Stimulated activated CD4-positive, alpha-beta T cell treated with anti-CD3 and anti-CD28 coated beads, Interleukin-2, amount 100 ng/mL, for 24 hours (primary cell): ENCODE measurements around the gene EYA3.
A peak's percentile ranks its signal among the peaks of the same experiment; 100 is the strongest.

Experiments used
- DNase-seq, 2 donors: peaks; one replicate each; pipeline ENCODE4 v3.0.0-alpha.2; 2020

Gene EYA3

GRCh38 chr1:27967106-27967883, 121.1 kb downstream of the EYA3 start:
- no peak for DNase-seq

GRCh38 chr1:27966402-27967105, 121.9 kb downstream of the EYA3 start:
- DNase-seq = no peak

GRCh38 chr1:27963393-27963792, 125.0 kb downstream of the EYA3 start:
- no peak for DNase-seq

GRCh38 chr1:27961646-27962221, 126.7 kb downstream of the EYA3 start:
- DNase-seq = no peak

GRCh38 chr1:27960762-27961645, 127.4 kb downstream of the EYA3 start:
- DNase-seq = no peak

GRCh38 chr1:27959792-27960603, 128.4 kb downstream of the EYA3 start, which contains the start of gene XKR8:
Gene XKR8 (plus strand): TSS chr1:27959973. CDS start chr1:27960070, 97 bp downstream.
- DNase-seq = peak; percentile 83 to 87

- DNase-seq = no peak
Observed at GRCh38 chr1:27958513-27958912, 129.9 kb downstream of the EYA3 start.

GRCh38 chr1:27957655-27958054, 130.8 kb downstream of the EYA3 start:
- DNase-seq = no peak

- DNase-seq = no peak
Observed at GRCh38 chr1:27956761-27957160, 131.6 kb downstream of the EYA3 start.

- no peak for DNase-seq
Observed at GRCh38 chr1:27955076-27955475, 133.3 kb downstream of the EYA3 start.

GRCh38 chr1:27954186-27954585, 134.2 kb downstream of the EYA3 start:
- no peak for DNase-seq

- DNase-seq = no peak
Observed at GRCh38 chr1:27952147-27952546, 136.3 kb downstream of the EYA3 start.

GRCh38 chr1:27951396-27951795, 137.0 kb downstream of the EYA3 start:
- no peak for DNase-seq

GRCh38 chr1:27949027-27949426, 139.4 kb downstream of the EYA3 start:
- no peak for DNase-seq

- DNase-seq = no peak
Observed at GRCh38 chr1:27945020-27945419, 143.4 kb downstream of the EYA3 start.

GRCh38 chr1:27941671-27942540, 146.5 kb downstream of the EYA3 start:
- DNase-seq = no peak

GRCh38 chr1:27940870-27941560, 147.4 kb downstream of the EYA3 start:
- no peak for DNase-seq

GRCh38 chr1:27940297-27940696, 148.1 kb downstream of the EYA3 start:
- DNase-seq = peak; percentile 76 to 81

- DNase-seq = no peak
Observed at GRCh38 chr1:27938488-27938887, 149.9 kb downstream of the EYA3 start.

GRCh38 chr1:27937524-27937836, 150.9 kb downstream of the EYA3 start:
- no peak for DNase-seq

- no peak for DNase-seq
Observed at GRCh38 chr1:27936370-27936769, 152.0 kb downstream of the EYA3 start.
